ENCODE measurements around the gene EHD1.

DNA sequence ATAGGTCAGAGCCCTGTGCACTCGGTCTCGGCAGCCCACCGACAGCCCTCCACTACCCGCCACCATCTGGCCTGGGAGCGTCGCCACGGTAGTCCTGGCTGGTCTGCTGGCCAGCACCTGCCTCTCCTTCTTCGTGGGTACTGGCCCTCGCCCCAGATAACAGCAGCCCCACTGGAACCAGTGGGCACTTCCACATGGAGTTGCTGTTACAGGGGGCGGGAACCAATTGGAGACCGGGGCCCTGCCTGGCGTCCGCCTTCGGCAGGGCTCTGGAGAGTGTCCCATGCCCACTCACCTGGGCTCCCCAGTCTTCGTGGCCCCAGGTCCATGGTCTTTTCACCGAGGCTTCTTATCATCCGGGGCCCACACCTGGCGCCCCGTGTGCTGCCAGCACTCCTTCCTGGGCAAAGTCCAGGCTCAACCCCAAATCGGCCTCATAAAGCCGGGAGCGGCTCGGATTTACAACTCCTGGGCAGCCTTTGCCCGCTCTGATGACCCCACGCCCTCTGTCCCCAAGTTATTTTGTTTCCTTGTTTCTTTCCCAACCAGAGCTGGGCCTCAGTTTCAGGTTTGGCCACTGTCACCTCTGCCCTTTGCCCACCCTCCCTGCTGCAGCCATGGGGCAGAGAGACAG is 12.9 kb upstream of the EHD1 start:
- TF ChIP-seq, protein P1, sequence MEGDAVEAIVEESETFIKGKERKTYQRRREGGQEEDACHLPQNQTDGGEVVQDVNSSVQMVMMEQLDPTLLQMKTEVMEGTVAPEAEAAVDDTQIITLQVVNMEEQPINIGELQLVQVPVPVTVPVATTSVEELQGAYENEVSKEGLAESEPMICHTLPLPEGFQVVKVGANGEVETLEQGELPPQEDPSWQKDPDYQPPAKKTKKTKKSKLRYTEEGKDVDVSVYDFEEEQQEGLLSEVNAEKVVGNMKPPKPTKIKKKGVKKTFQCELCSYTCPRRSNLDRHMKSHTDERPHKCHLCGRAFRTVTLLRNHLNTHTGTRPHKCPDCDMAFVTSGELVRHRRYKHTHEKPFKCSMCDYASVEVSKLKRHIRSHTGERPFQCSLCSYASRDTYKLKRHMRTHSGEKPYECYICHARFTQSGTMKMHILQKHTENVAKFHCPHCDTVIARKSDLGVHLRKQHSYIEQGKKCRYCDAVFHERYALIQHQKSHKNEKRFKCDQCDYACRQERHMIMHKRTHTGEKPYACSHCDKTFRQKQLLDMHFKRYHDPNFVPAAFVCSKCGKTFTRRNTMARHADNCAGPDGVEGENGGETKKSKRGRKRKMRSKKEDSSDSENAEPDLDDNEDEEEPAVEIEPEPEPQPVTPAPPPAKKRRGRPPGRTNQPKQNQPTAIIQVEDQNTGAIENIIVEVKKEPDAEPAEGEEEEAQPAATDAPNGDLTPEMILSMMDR (conservative IDR thresholded peaks at IDR 0.05; ENCODE audit: low read length), result no peak
- no peak for TF ChIP-seq EZH2phosphoT487 (IDR thresholded peaks at IDR 0.05; ENCODE audit: borderline replicate concordance, low read depth, low read length)

Data from OCI-LY7 (cell line).